ENCODE results near the gene C15orf40. TPM values are rescaled to one million over a fixed set of nuclear protein-coding genes. Genes with fewer than 3 reads are reported as not detected.

Gene C15orf40
- total RNA-seq, 2 donors from 2014 or later: 12.9 to 13.9 TPM

- no peaks in the 10 kb centered on the region for H3K9me3 ChIP-seq (ENCODE audit: control insufficient read depth, low read length, poor library complexity, severe bottlenecking)
- no peak overlapping the region for H3K27ac Mint-ChIP-seq
- peaks cover 2% of the 10 kb centered on the region for H3K36me3 Mint-ChIP-seq (ENCODE audit: low read depth)
- DNase-seq: no peak
- H3K27me3 Mint-ChIP-seq: no peaks in the 10 kb centered on the region
- H3K4me1 Mint-ChIP-seq: peaks cover 12% of the 10 kb centered on the region
- no peak for ATAC-seq
- H3K4me3 Mint-ChIP-seq: no peak overlapping the region
Observed at GRCh38 chr15:82980981-82981380, 30.5 kb downstream of the C15orf40 start.

- DNase-seq (no peak), ATAC-seq (no peak)
- Mint-ChIP-seq H3K36me3 (ENCODE audit: low read depth) (no peaks in the 10 kb centered on the region), H3K4me3 (no peak overlapping the region), H3K4me1 (peaks cover 2% of the 10 kb centered on the region), H3K27ac (no peak overlapping the region), H3K27me3 (no peaks in the 10 kb centered on the region)
- no peaks in the 10 kb centered on the region for H3K9me3 ChIP-seq (ENCODE audit: control insufficient read depth, low read length, poor library complexity, severe bottlenecking)
Observed at GRCh38 chr15:82979726-82980125, 31.7 kb downstream of the C15orf40 start.

- ATAC-seq (no peak), DNase-seq (no peak)
- H3K4me1 Mint-ChIP-seq: no peaks in the 10 kb centered on the region
- H3K27ac Mint-ChIP-seq: no peak overlapping the region
- no peaks in the 10 kb centered on the region for H3K27me3 Mint-ChIP-seq
- H3K36me3 Mint-ChIP-seq (ENCODE audit: low read depth): no peaks in the 10 kb centered on the region
- no peaks in the 10 kb centered on the region for H3K9me3 ChIP-seq (ENCODE audit: control insufficient read depth, low read length, poor library complexity, severe bottlenecking)
- H3K4me3 Mint-ChIP-seq: no peak overlapping the region
Observed at GRCh38 chr15:82978438-82978837, 33.0 kb downstream of the C15orf40 start.

- Mint-ChIP-seq H3K36me3 (ENCODE audit: low read depth) (no peaks in the 10 kb centered on the region), H3K27ac (no peak overlapping the region), H3K4me3 (no peak overlapping the region), H3K4me1 (no peaks in the 10 kb centered on the region), H3K27me3 (no peaks in the 10 kb centered on the region)
- ATAC-seq (no peak), DNase-seq (no peak)
- H3K9me3 ChIP-seq (ENCODE audit: control insufficient read depth, low read length, poor library complexity, severe bottlenecking): no peaks in the 10 kb centered on the region
Observed at GRCh38 chr15:82977076-82977475, 34.4 kb downstream of the C15orf40 start.

- Mint-ChIP-seq H3K27ac (no peak overlapping the region), H3K4me1 (peaks cover 3% of the 10 kb centered on the region), H3K36me3 (ENCODE audit: low read depth) (no peaks in the 10 kb centered on the region), H3K27me3 (no peaks in the 10 kb centered on the region), H3K4me3 (no peak overlapping the region)
- DNase-seq (no peak), ATAC-seq (no peak)
- H3K9me3 ChIP-seq (ENCODE audit: control insufficient read depth, low read length, poor library complexity, severe bottlenecking): no peaks in the 10 kb centered on the region
Observed at GRCh38 chr15:82972990-82973389, 38.4 kb downstream of the C15orf40 start.

GRCh38 chr15:82971218-82971984 is 40.0 kb downstream of the C15orf40 start:
- H3K27ac Mint-ChIP-seq: no peak overlapping the region
- DNase-seq (no peak), ATAC-seq (no peak)
- H3K4me1 Mint-ChIP-seq: peaks cover 5% of the 10 kb centered on the region
- no peaks in the 10 kb centered on the region for H3K27me3 Mint-ChIP-seq
- no peaks in the 10 kb centered on the region for H3K36me3 Mint-ChIP-seq (ENCODE audit: low read depth)
- no peak overlapping the region for H3K4me3 Mint-ChIP-seq
- H3K9me3 ChIP-seq (ENCODE audit: control insufficient read depth, low read length, poor library complexity, severe bottlenecking): no peaks in the 10 kb centered on the region

- Mint-ChIP-seq H3K27ac (no peak overlapping the region), H3K27me3 (no peaks in the 10 kb centered on the region)
Observed at GRCh38 chr15:82970696-82971095, 40.7 kb downstream of the C15orf40 start.

GRCh38 chr15:82970078-82970686 is 41.3 kb downstream of the C15orf40 start:
- Mint-ChIP-seq H3K27ac (no peak overlapping the region), H3K4me3 (no peak overlapping the region)
- no peaks in the 10 kb centered on the region for H3K9me3 ChIP-seq (ENCODE audit: control insufficient read depth, low read length, poor library complexity, severe bottlenecking)

More at GRCh38 chr15:82970696-82971095, 40.7 kb downstream of the C15orf40 start:
- ATAC-seq: no peak
- DNase-seq: no peak
- no peaks in the 10 kb centered on the region for H3K36me3 Mint-ChIP-seq (ENCODE audit: low read depth)
- peaks cover 5% of the 10 kb centered on the region for H3K4me1 Mint-ChIP-seq
- no peaks in the 10 kb centered on the region for H3K9me3 ChIP-seq (ENCODE audit: control insufficient read depth, low read length, poor library complexity, severe bottlenecking)
- no peak overlapping the region for H3K4me3 Mint-ChIP-seq

GRCh38 chr15:82969353-82969752 is 42.1 kb downstream of the C15orf40 start:
- Mint-ChIP-seq H3K4me3 (no peak overlapping the region), H3K4me1 (peaks cover 5% of the 10 kb centered on the region), H3K27me3 (no peaks in the 10 kb centered on the region), H3K27ac (no peak overlapping the region), H3K36me3 (ENCODE audit: low read depth) (no peaks in the 10 kb centered on the region)
- DNase-seq (no peak), ATAC-seq (no peak)
- no peaks in the 10 kb centered on the region for H3K9me3 ChIP-seq (ENCODE audit: control insufficient read depth, low read length, poor library complexity, severe bottlenecking)

More at GRCh38 chr15:82970078-82970686, 41.3 kb downstream of the C15orf40 start:
- peaks cover 5% of the 10 kb centered on the region for H3K4me1 Mint-ChIP-seq
- no peaks in the 10 kb centered on the region for H3K27me3 Mint-ChIP-seq
- DNase-seq (no peak), ATAC-seq (no peak)
- no peaks in the 10 kb centered on the region for H3K36me3 Mint-ChIP-seq (ENCODE audit: low read depth)

- Mint-ChIP-seq H3K27ac (no peak overlapping the region), H3K36me3 (ENCODE audit: low read depth) (no peaks in the 10 kb centered on the region), H3K27me3 (no peaks in the 10 kb centered on the region), H3K4me1 (peaks cover 5% of the 10 kb centered on the region), H3K4me3 (no peak overlapping the region)
- H3K9me3 ChIP-seq (ENCODE audit: control insufficient read depth, low read length, poor library complexity, severe bottlenecking): no peaks in the 10 kb centered on the region
- no peak for DNase-seq
- no peak for ATAC-seq
Observed at GRCh38 chr15:82968066-82968465, 43.4 kb downstream of the C15orf40 start.

GRCh38 chr15:82966671-82967071 is 44.8 kb downstream of the C15orf40 start:
- DNase-seq (no peak), ATAC-seq (no peak)
- no peaks in the 10 kb centered on the region for H3K9me3 ChIP-seq (ENCODE audit: control insufficient read depth, low read length, poor library complexity, severe bottlenecking)
- Mint-ChIP-seq H3K27ac (no peak overlapping the region), H3K4me3 (no peak overlapping the region), H3K36me3 (ENCODE audit: low read depth) (no peaks in the 10 kb centered on the region), H3K4me1 (peaks cover 5% of the 10 kb centered on the region), H3K27me3 (no peaks in the 10 kb centered on the region)

- Mint-ChIP-seq H3K27ac (no peak overlapping the region), H3K4me1 (peaks cover 6% of the 10 kb centered on the region), H3K27me3 (no peaks in the 10 kb centered on the region), H3K36me3 (ENCODE audit: low read depth) (no peaks in the 10 kb centered on the region), H3K4me3 (no peak overlapping the region)
- no peak for DNase-seq
- no peak for ATAC-seq
- H3K9me3 ChIP-seq (ENCODE audit: control insufficient read depth, low read length, poor library complexity, severe bottlenecking): no peaks in the 10 kb centered on the region
Observed at GRCh38 chr15:82964890-82965289, 46.5 kb downstream of the C15orf40 start.

GRCh38 chr15:82963471-82964341 is 47.7 kb downstream of the C15orf40 start:
- Mint-ChIP-seq H3K27me3 (no peaks in the 10 kb centered on the region), H3K4me1 (peaks cover 5% of the 10 kb centered on the region), H3K36me3 (ENCODE audit: low read depth) (no peaks in the 10 kb centered on the region), H3K27ac (no peak overlapping the region), H3K4me3 (no peak overlapping the region)
- no peaks in the 10 kb centered on the region for H3K9me3 ChIP-seq (ENCODE audit: control insufficient read depth, low read length, poor library complexity, severe bottlenecking)
- DNase-seq: no peak
- ATAC-seq: no peak

Measured in T-helper 17 cell (primary cell).